HUDEP-2 (cell line): ENCODE data around the gene SLC34A1.

Experiments
- DNase-seq, 76 experiments: peaks; one replicate each; lab custom pipeline; 2025; ENCODE audit not compliant: unreplicated experiment in 76 of 76; lab: John Stamatoyannopoulos, UW

SLC34A1 gene

DNA sequence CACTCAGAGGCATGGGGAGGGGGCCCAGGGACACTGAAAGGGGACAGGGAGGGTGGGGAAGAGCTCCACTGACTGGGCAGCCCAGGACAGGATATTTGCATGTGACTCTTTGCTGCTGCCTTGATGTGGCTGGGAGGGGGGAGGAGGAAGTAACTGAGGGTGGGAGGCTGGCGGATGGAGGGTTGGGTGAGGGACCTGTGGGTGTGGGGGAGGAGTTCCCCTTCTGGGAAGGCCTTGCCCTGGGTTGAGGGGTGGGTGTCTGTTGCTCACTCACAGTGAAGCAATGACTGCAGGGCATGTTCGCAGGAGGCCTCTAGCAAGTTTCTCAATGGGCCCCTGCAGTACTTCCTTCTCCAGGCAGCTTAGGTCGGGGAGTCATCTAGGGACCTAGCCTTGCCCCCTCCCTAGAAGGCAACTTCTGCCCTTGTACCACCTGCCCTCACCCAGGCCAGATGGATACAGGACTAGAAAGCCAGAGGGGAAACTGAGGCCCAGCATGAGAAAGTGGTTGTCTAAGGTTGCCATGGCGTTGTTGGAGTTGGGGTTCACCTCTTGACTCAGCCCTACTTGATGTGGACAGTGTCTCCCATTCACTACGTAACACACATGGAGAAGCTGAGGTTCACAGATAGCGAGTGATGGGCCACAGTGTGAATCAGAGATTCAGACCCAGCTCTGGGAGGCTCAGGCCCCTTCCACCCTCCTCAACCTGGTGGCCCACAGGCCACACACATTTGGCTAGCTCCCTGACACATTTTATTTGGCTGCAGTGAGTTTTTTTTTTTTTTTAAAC lies 45.2 kb downstream of the SLC34A1 start:
- peak in 1 of 76 experiments; percentile 10 for DNase-seq

GRCh38 chr5:177430140-177430951 lies 46.1 kb downstream of the SLC34A1 start:
- no peak for DNase-seq

GRCh38 chr5:177430972-177431316 lies 46.7 kb downstream of the SLC34A1 start:
- no peak for DNase-seq

- DNase-seq = no peak
Measured at GRCh38 chr5:177431317-177432142, 47.3 kb downstream of the SLC34A1 start.

DNA sequence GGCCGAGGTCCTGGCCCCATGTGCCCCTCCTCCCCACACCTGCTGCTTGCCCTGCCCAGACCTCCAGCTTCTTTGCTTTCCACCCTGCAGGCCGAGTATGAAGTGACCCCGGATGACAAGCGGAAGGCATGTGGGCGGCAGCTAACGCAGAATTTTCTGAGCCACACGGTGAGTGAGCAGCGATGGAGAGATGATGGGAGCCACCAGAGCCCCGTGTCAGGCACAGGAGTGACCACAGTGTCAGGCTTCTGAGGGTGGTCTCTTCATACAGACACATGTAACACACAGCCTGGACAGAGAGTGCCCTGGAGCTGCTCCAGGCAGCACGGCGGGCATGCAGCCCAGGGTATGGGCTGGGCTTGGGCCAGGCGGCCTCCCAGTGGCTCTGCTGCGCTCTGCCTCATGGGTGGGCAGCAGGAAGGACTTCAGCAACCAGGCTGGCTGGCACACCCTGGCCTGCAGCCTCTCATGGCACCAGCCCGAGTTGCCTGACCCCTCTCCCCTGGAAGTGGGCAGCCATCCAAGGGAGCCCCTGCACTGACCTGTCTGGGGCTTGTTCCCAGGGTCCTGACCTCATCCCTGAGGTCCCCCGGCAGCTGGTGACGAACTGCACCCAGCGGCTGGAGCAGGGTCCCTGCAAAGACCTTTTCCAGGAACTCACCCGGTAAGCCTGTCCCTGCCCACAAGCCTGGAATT lies 48.1 kb downstream of the SLC34A1 start:
- DNase-seq = no peak

DNA sequence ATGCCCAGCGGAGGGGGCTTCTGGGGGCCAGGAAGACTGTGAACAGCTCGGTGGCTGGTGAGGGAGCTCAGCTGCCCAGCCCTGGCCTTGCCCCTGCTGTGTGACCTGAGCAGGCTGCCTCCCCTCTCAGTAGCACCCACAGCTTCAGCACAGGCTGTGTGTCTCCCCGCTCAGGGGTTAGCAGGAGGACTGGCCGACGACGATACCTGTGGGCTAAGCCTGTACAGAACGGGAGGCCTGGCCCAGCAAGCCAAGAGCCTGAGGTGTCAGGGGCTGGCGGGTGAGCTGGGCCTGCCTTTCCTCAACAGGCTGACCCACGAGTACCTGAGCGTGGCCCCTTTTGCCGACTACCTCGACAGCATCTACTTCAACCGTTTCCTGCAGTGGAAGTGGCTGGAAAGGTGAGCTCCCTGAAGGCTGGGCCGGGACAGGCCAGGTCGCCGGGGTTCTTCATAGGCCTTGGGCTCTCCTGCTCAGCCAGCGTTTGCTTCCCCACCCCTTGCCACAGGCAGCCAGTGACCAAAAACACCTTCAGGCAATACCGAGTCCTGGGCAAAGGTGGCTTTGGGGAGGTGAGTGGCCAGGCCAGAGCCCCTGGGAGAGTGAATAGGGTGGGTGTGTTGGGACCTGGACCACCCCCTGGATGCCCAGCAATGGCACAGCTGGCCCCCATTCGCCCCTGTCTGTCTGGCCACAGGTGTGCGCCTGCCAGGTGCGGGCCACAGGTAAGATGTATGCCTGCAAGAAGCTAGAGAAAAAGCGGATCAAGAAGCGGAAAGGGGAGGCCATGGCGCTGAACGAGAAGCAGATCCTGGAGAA lies 48.8 kb downstream of the SLC34A1 start:
- DNase-seq = no peak

DNA sequence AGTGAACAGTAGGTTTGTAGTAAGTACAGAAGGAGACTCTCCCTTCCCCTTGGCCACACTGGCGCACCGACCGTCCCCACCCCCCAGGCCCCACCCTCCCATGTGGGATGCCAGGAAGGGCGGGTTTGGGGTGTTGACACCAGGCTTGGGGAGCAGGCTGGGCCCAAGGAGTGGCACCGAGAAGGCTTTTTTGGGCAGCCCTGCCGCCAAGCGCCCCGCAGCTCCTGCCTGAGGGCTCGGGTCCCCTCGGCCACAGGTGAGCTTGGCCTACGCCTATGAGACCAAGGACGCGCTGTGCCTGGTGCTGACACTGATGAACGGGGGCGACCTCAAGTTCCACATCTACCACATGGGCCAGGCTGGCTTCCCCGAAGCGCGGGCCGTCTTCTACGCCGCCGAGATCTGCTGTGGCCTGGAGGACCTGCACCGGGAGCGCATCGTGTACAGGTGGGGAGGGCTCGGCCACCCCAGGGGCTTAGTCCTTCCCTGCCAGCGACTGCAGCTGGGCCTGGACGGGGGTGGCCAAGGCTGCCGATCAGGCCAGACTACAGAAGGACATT lies 49.5 kb downstream of the SLC34A1 start:
- DNase-seq = no peak

GRCh38 chr5:177434437-177434836 lies 50.2 kb downstream of the SLC34A1 start:
- no peak for DNase-seq

- DNase-seq = no peak
Measured at GRCh38 chr5:177434942-177435738, 50.9 kb downstream of the SLC34A1 start.

DNA sequence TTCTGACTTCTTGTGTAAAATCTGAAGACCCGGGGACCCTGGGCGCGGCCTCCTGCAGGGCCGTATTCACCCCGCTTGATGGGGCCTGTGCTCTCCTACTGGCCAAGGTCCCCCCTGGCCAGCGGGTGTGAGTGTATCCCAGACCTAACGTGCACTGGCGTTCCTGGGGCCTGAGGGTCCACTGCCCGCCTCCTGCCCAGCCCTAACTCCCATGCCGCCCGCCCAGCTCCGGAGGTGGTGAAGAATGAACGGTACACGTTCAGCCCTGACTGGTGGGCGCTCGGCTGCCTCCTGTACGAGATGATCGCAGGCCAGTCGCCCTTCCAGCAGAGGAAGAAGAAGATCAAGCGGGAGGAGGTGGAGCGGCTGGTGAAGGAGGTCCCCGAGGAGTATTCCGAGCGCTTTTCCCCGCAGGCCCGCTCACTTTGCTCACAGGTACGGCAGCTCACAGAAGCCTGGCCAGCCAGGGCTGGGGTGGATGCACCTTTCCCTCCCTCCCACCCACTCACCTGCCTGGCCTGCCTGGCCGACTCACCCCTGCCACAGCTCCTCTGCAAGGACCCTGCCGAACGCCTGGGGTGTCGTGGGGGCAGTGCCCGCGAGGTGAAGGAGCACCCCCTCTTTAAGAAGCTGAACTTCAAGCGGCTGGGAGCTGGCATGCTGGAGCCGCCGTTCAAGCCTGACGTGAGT lies 51.8 kb downstream of the SLC34A1 start:
- no peak for DNase-seq

- no peak for DNase-seq
Measured at GRCh38 chr5:177437623-177438022, 53.4 kb downstream of the SLC34A1 start.

- no peak for DNase-seq
Measured at GRCh38 chr5:177438468-177438867, 54.2 kb downstream of the SLC34A1 start.

- DNase-seq = no peak
Measured at GRCh38 chr5:177439518-177440053, 55.4 kb downstream of the SLC34A1 start.

- DNase-seq = no peak
Measured at GRCh38 chr5:177440211-177440989, 56.2 kb downstream of the SLC34A1 start.

GRCh38 chr5:177440990-177441780 lies 57.0 kb downstream of the SLC34A1 start:
- no peak for DNase-seq
